HG03565 (cell line): Measurements from ENCODE around the gene RRP9.
A peak's percentile ranks its signal among the peaks of the same experiment; 100 is the strongest.
"Not testable (repeated sequence)": the region's sequence is repeated elsewhere in the genome, so short reads cannot be mapped to it uniquely, and the experiment has no call there.

Source experiments
- ATAC-seq: cut with Tn5 transposase; IDR thresholded peaks from one replicate; pipeline ENCODE4 v1.9.1; 2021; ENCODE audit warnings: mild to moderate bottlenecking, moderate library complexity; ENCODE audit not compliant: unreplicated experiment

Gene RRP9, protein sequence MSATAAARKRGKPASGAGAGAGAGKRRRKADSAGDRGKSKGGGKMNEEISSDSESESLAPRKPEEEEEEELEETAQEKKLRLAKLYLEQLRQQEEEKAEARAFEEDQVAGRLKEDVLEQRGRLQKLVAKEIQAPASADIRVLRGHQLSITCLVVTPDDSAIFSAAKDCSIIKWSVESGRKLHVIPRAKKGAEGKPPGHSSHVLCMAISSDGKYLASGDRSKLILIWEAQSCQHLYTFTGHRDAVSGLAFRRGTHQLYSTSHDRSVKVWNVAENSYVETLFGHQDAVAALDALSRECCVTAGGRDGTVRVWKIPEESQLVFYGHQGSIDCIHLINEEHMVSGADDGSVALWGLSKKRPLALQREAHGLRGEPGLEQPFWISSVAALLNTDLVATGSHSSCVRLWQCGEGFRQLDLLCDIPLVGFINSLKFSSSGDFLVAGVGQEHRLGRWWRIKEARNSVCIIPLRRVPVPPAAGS

DNA sequence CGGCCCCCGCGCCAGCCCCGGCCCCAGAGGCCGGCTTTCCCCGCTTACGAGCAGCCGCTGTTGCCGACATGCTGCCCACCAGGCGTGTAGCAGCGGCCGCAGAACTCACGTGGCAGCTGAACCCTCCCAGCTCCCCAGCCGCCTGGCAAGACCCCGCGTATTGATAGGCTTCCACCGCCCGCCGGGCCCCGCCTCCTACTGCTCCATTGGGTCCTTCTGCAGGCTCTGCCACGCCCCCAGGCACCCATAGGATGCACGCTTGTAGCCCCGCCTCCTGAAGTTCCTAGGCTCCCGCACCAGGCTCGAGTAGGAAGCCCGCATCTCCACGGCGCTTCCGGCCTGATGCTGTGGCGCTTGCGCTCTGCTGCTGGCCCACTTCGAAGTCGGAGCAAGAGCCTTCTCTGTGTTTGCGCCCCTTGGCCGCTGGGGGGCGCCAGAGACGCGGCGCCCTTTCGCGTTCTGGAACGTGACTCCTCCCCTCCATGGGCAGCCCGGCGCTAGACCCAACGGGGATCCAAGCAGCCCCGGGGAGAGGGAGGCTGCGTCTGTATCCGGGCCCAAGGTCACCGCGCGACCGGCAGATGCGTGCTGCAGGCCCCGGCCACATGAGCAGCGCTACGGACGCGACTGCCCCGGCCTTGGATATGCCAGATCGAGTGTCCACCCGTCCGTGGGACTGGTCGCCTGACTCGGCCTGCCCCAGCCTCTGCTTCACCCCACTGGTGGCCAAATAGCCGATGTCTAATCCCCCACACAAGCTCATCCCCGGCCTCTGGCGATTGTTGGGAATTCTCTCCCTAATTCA, at the start of gene RRP9, which contains the start of gene PARP3:
Gene RRP9, minus strand, starts transcription at position 107 of the 805 bp plus-strand sequence. Its CDS starts 37 bp downstream, at position 70.
Gene PARP3, plus strand, starts transcription at position 566 of the 805 bp plus-strand sequence. CDS start 993 bp downstream, outside the sequence.
- peak; percentile 88 for ATAC-seq

DNA sequence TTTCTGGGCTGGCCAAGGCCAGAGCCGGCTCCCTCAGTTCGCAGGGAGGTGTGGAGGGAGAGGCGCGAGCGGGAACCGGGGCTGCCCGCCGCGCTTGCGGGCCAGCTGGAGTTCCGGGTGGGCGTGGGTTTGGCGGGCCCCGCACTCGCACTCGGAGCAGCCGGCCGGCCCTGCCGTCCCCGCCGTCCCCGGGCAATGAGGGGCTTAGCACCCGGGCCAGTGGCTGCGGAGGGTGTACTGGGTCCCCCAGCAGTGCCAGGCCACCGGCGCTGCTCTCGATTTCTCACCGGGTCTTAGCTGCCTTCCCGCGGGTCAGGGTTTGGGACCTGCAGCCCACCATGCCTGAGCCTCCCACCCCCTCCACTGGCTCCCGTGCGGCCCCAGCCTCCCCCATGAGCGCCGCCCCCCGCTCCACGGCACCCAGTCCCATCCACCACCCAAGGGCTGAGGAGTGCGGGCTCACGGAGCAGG, 48.8 kb upstream of the RRP9 start:
- not testable (repeated sequence) for ATAC-seq

- ATAC-seq = no peak
Measured at GRCh38 chr3:51988286-51989146, 46.8 kb upstream of the RRP9 start.

- ATAC-seq = no peak
Measured at GRCh38 chr3:51987568-51987967, 45.9 kb upstream of the RRP9 start.

GRCh38 chr3:51986010-51986947, 44.6 kb upstream of the RRP9 start:
- ATAC-seq = no peak

DNA sequence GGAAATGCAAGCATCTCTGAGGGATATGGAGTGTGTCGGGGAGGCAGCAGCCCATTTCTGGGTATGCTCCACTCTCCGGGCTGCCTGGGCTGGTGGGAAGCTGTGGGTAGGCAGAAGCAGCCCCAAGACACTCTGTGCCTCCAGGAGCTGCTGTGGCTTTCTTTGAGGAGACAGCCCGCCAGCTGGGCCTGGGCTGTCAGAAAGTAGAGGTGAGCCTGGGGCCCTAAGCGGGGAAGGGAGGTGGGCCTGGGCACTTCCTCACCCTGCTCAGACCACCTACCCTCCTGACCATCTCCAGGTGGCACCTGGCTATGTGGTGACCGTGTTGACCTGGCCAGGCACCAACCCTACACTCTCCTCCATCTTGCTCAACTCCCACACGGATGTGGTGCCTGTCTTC, 43.4 kb upstream of the RRP9 start:
- no peak for ATAC-seq

GRCh38 chr3:51984269-51984647, 42.6 kb upstream of the RRP9 start:
- ATAC-seq = no peak

GRCh38 chr3:51983578-51984268, 42.0 kb upstream of the RRP9 start:
- ATAC-seq = no peak

- ATAC-seq = peak; percentile 62
Measured at GRCh38 chr3:51982838-51983577, 41.3 kb upstream of the RRP9 start, which contains the start of gene ACY1. TSS of gene ACY1 (plus strand) at chr3:51983535. CDS start at chr3:51984065, 530 bp downstream.

DNA sequence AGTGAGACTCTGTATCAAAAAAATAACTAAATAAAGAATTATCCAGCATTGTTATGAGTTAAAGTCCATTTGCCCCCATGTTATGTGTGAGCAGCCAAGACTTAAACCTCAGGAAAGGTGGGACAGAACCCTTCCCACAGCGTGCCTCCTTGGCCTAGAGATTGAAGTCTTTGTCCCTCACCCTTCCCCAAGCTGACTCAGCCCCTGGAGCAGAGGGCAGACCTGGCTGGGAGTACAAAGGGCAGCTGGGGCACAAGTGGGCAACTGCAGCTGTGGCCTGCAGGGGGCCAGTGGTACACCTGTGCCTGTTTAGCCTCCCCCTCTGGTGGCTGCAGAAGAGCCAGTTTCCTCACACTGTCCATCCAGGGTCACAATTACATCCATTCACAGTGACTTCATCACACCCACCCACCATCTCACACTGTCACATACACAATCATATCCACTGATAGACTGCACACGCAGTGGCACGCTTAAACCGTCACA, 40.7 kb upstream of the RRP9 start:
- ATAC-seq = peak; percentile 14

- no peak for ATAC-seq
Measured at GRCh38 chr3:51980253-51980652, 38.5 kb upstream of the RRP9 start.

GRCh38 chr3:51978143-51978502, 36.4 kb upstream of the RRP9 start:
- ATAC-seq = no peak

DNA sequence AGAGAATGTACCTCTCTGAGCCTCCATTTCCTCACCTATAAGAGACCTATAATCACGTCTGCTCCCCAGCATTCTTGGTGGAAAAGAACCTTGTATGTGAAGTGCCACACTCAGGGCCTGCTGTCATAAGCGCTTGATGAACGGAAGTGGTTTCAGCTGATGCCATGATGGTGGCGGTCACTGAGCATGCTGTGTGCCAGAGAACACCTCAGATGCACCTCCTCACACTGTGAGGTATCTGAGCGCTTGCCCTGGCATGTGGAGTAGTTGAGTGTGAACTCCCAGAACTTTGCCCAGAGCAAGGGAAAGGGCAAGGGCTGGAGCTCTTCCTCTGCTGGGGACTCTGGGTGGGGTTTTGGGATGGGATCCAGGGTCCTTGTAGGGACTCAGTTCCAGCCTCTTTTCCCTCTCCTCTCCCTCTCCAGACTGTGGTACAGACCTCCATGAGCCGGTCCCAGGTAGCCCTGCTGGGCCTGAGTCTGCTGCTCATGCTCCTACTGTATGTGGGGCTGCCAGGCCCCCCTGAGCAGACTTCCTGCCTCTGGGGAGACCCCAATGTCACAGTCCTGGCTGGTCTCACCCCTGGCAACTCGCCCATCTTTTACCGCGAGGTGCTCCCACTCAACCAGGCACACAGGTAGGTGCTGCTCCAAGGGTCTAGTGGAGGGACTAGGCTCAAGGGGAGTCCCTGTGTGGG, 35.9 kb upstream of the RRP9 start:
- no peak for ATAC-seq

GRCh38 chr3:51975852-51976549, 34.3 kb upstream of the RRP9 start:
- ATAC-seq = no peak

DNA sequence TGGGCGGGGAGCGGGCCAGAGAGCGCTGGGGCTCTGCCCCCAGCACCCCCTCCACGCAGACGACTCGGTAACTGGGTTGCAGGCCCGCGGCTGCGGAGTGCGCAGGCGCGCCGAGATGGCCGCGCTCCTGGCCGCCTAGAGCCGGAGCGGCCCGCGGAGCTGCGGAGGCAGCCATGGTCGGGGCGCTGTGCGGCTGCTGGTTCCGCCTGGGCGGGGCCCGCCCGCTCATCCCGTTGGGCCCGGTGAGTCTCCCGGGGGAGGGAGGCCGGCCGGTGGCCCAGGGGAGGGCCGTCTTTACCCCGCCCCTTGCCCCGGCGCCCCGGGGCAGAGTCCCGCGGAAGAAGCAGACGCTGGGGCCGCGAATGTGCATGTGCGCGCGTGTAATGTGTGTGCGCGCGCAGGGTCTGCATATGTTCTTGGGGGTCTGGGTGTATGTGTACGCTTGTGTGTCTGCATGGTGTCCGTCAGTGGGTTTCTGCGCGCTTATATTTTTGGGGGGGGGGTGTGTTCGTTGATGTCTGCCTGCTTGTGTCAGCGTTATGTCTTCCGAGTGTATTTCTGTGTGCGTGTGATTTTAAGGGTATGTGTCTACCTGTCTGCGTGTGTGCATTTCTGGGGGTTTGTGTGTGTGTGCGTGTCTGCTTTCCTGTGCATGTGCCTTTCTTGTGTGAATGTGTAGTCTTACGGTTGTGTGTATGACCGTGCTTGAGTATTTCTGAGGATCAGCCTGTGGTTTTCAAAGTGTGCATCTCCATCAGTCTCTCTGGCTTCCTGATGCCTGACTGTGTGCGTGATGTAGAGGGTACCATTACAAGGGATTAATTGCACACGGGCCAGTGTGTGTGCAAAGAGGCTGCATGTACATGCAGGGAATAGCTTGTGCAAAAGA, 33.5 kb upstream of the RRP9 start, which contains the start of gene ABHD14A:
Gene ABHD14A, plus strand, starts transcription at position 102 of the 889 bp plus-strand sequence. Its CDS starts 72 bp downstream, at position 174.
- peak; percentile 43 for ATAC-seq
